IMR-90 (cell line): ENCODE measurements around the gene BCAR1. TPM values are rescaled to one million over a fixed set of nuclear protein-coding genes. Genes with fewer than 3 reads are reported as not detected.

Experiments used
- ATAC-seq: fragments of 200-7000 bp; cut with Tn5 transposase; 2 replicates; pipeline ENCODE4 v1.9.1; 2020; ENCODE audit warnings: low read depth, mild to moderate bottlenecking, moderate library complexity
- BruUV-seq: library from RNA; stranded (reverse); fragments of 400-500 nt; replicated peaks from 2 replicates; lab custom pipeline; 2021; lab: Mats Ljungman, UMichigan
- CTCF ChIA-PET: fragments of 300-600 bp; formaldehyde crosslinking; extraction: SDS; loops from one replicate; lab custom pipeline; 2021; ENCODE audit warnings: antibody characterized with exemption; lab: Yijun Ruan, JAX
- POLR2A ChIA-PET: fragments of 300-600 bp; sonication (Branson Sonifier 250); formaldehyde crosslinking; loops from one replicate; lab custom pipeline; 2022; ENCODE audit warnings: antibody characterized with exemption; ENCODE audit not compliant: unreplicated experiment; lab: Charles Lee
- DNase-seq: peaks from one replicate; pipeline ENCODE4 v3.0.0; 2013
- H2AFZ ChIP-seq: replicated peaks from 2 replicates; pipeline ENCODE3; 2013; ENCODE audit warnings: low read length, mild to moderate bottlenecking; ENCODE audit not compliant: poor library complexity
- H2AK5ac ChIP-seq: 2 replicates; pipeline ENCODE4 v1.6.1; 2013; ENCODE audit warnings: low read depth, low read length, inconsistent platforms
- H2AK9ac ChIP-seq: replicated peaks from 2 replicates; pipeline ENCODE3; 2013; ENCODE audit warnings: mild to moderate bottlenecking, low read depth, low read length, moderate library complexity; ENCODE audit not compliant: poor library complexity
- H2BK120ac ChIP-seq: 2 replicates; pipeline ENCODE4 v1.6.1; 2013; ENCODE audit warnings: low read depth, low read length, inconsistent platforms
- H2BK15ac ChIP-seq: 3 replicates; pipeline ENCODE4 v1.6.1; 2013; ENCODE audit warnings: low read depth, low read length, inconsistent platforms
- H2BK20ac ChIP-seq: 2 replicates; pipeline ENCODE4 v1.6.1; 2013; ENCODE audit warnings: low read depth, mild to moderate bottlenecking, inconsistent platforms, low read length, moderate library complexity
- H2BK5ac ChIP-seq: 2 replicates; pipeline ENCODE4 v1.6.1; 2013; ENCODE audit warnings: mild to moderate bottlenecking, low read depth, low read length, inconsistent platforms; ENCODE audit not compliant: poor library complexity, severe bottlenecking
- H3K14ac ChIP-seq: replicated peaks from 2 replicates; pipeline ENCODE4 v1.6.1; 2013; ENCODE audit warnings: low read depth, low read length, inconsistent platforms
- H3K18ac ChIP-seq: 2 replicates; pipeline ENCODE4 v1.6.1; 2013; ENCODE audit warnings: low read depth, low read length, control low read depth
- H3K23ac ChIP-seq: 2 replicates; pipeline ENCODE4 v1.6.1; 2013; ENCODE audit warnings: low read depth, low read length, inconsistent platforms
- H3K27ac ChIP-seq: 2 replicates; pipeline ENCODE4 v1.5.1; 2013; ENCODE audit warnings: mild to moderate bottlenecking, control low read depth, low read length; ENCODE audit not compliant: insufficient read depth
- H3K27me3 ChIP-seq: 2 replicates; pipeline ENCODE4 v1.6.1; 2013; ENCODE audit warnings: low read length; ENCODE audit not compliant: control insufficient read depth, insufficient read depth
- H3K36me3 ChIP-seq: 2 replicates; pipeline ENCODE4 v1.6.1; 2013; ENCODE audit warnings: low read length, mixed read lengths; ENCODE audit not compliant: control insufficient read depth, insufficient read depth
- H3K4ac ChIP-seq: 2 replicates; pipeline ENCODE4 v1.6.1; 2013; ENCODE audit warnings: low read depth, low read length, inconsistent platforms
- H3K4me1 ChIP-seq: 2 replicates; pipeline ENCODE4 v1.6.1; 2013; ENCODE audit warnings: low read length, mixed read lengths; ENCODE audit not compliant: control insufficient read depth, insufficient read depth
- H3K4me2 ChIP-seq: 2 replicates; pipeline ENCODE4 v1.6.1; 2013; ENCODE audit warnings: low read depth, mild to moderate bottlenecking, control low read depth, low read length, moderate library complexity
- H3K4me3 ChIP-seq: 2 replicates; pipeline ENCODE4 v1.5.1; 2013; ENCODE audit warnings: low read depth, mild to moderate bottlenecking, control low read depth, low read length, moderate library complexity; ENCODE audit not compliant: insufficient read depth
- H3K56ac ChIP-seq: 2 replicates; pipeline ENCODE4 v1.6.1; 2013; ENCODE audit warnings: low read length, inconsistent platforms; ENCODE audit not compliant: insufficient read depth; ENCODE audit errors: extremely low read depth
- H3K79me1 ChIP-seq, 2 experiments: 2 replicates each; pipeline ENCODE4 v1.6.1; 2013; ENCODE audit warnings: low read length in 2 of 2, inconsistent platforms in 1 of 2, low read depth in 1 of 2
- H3K9ac ChIP-seq: 2 replicates; pipeline ENCODE4 v1.6.1; 2013; ENCODE audit warnings: low read depth, low read length, control low read depth
- H3K9me1 ChIP-seq: 2 replicates; pipeline ENCODE4 v1.6.1; 2013; ENCODE audit warnings: low read length, inconsistent platforms; ENCODE audit not compliant: insufficient read depth
- H3K9me3 ChIP-seq: 2 replicates; pipeline ENCODE4 v1.6.1; 2013; ENCODE audit warnings: low read length; ENCODE audit not compliant: control insufficient read depth, insufficient read depth
- H4K20me1 ChIP-seq: 2 replicates; pipeline ENCODE4 v1.6.1; 2013; ENCODE audit warnings: low read length, inconsistent platforms; ENCODE audit not compliant: insufficient read depth
- H4K5ac ChIP-seq: 2 replicates; pipeline ENCODE4 v1.6.1; 2013; ENCODE audit warnings: mild to moderate bottlenecking, low read depth, low read length, control low read depth
- H4K8ac ChIP-seq, 2 experiments: 2 replicates each; pipeline ENCODE4 v1.6.1; 2013; ENCODE audit warnings: low read depth in 2 of 2, low read length in 2 of 2, control low read depth in 1 of 2, inconsistent platforms in 1 of 2
- H4K91ac ChIP-seq: 2 replicates; pipeline ENCODE4 v1.6.1; 2013; ENCODE audit warnings: low read depth, low read length, inconsistent platforms; ENCODE audit not compliant: insufficient read depth
- BHLHE40 ChIP-seq: fragments of 150-350 bp; IDR thresholded peaks from 2 replicates; pipeline ENCODE4 v1.6.1; 2016; ENCODE audit warnings: mild to moderate bottlenecking, low read depth, low read length
- CEBPB ChIP-seq: IDR thresholded peaks from 2 replicates; pipeline ENCODE4 v1.6.1; 2012; ENCODE audit warnings: low read depth, low read length, improper control_type of control experiment
- CTCF ChIP-seq: conservative IDR thresholded peaks from 2 replicates; pipeline ENCODE4 v1.5.1; 2012; ENCODE audit warnings: mild to moderate bottlenecking, low read depth, low read length, improper control_type of control experiment
- ELK1 ChIP-seq: fragments of 150-350 bp; IDR thresholded peaks from 2 replicates; pipeline ENCODE4 v1.6.1; 2016; ENCODE audit warnings: low read depth, mild to moderate bottlenecking, low read length, moderate library complexity, borderline replicate concordance
- FOS ChIP-seq: fragments of 150-350 bp; IDR thresholded peaks from 2 replicates; pipeline ENCODE4 v1.6.1; 2016; ENCODE audit warnings: low read depth, low read length
- MAFK ChIP-seq: IDR thresholded peaks from 2 replicates; pipeline ENCODE4 v1.6.1; 2012; ENCODE audit warnings: low read depth, low read length, improper control_type of control experiment
- MAZ ChIP-seq: IDR thresholded peaks from 2 replicates; pipeline ENCODE4 v1.6.1; 2012; ENCODE audit warnings: low read depth, mild to moderate bottlenecking, low read length, improper control_type of control experiment, moderate library complexity, borderline replicate concordance
- MXI1 ChIP-seq: IDR thresholded peaks from 2 replicates; pipeline ENCODE4 v1.6.1; 2012; ENCODE audit warnings: low read depth, mild to moderate bottlenecking, low read length, moderate library complexity, borderline replicate concordance
- NFE2L2 ChIP-seq: fragments of 150-350 bp; IDR thresholded peaks from 2 replicates; pipeline ENCODE4 v1.6.1; 2016; ENCODE audit warnings: low read depth, mild to moderate bottlenecking, low read length
- POLR2A ChIP-seq: IDR thresholded peaks from 2 replicates; pipeline ENCODE4 v1.6.1; 2012; ENCODE audit warnings: mild to moderate bottlenecking, low read depth, low read length
- RAD21 ChIP-seq: IDR thresholded peaks from 2 replicates; pipeline ENCODE4 v1.6.1; 2012; ENCODE audit warnings: low read length, improper control_type of control experiment
- RCOR1 ChIP-seq: IDR thresholded peaks from 2 replicates; pipeline ENCODE4 v1.6.1; 2012; ENCODE audit warnings: mild to moderate bottlenecking, low read length, improper control_type of control experiment; ENCODE audit not compliant: insufficient replicate concordance
- SMC3 ChIP-seq: fragments of 150-350 bp; IDR thresholded peaks from 2 replicates; pipeline ENCODE4 v1.6.1; 2016; ENCODE audit warnings: low read depth, mild to moderate bottlenecking, antibody characterized with exemption, low read length, moderate library complexity
- USF2 ChIP-seq: fragments of 150-350 bp; IDR thresholded peaks from 2 replicates; pipeline ENCODE4 v1.6.1; 2017; ENCODE audit warnings: mild to moderate bottlenecking, antibody characterized with exemption, low read length, low read depth
- WGBS, 2 experiments: methylation state at CpG; one replicate each; pipeline versions ENCODE4 v1.1.5 to v1.1.7; 2013; ENCODE audit warnings: missing lambda C conversion rate in 2 of 2; ENCODE audit not compliant: insufficient read length in 1 of 2; ENCODE audit errors: extremely low coverage in 2 of 2; 5-methylcytosine and 5-hydroxymethylcytosine counted together
- dilution Hi-C: fragments of 300-500 bp; cut with HindIII; formaldehyde crosslinking; loops from one replicate; pipeline ENCODE4 v1.14.3; 2018; ENCODE audit warnings: low sequenced_read_pairs; ENCODE audit not compliant: unreplicated experiment
- in situ Hi-C: fragments of 300-500 bp; cut with MboI; formaldehyde crosslinking; loops from 3 replicates; pipeline ENCODE4 v1.14.3; 2019; ENCODE audit warnings: low sequenced_read_pairs, inconsistent platforms, mixed read lengths
- intact Hi-C: fragments of 100-400 bp; cut with micrococcal nuclease; formaldehyde crosslinking; loops from 2 replicates; pipeline ENCODE4 v1.10.0; 2022
- polyA plus RNA-seq, 3 experiments: library from polyadenylated mRNA; depleted of rRNA; stranded (reverse); fragments of >200 nt; gene quantifications; 2 replicates each; pipeline ENCODE4 v1.2.3, GENCODE V29; 2012; ENCODE audit warnings: low replicate concordance in 1 of 3
- total RNA-seq: library from RNA; depleted of rRNA; stranded (reverse); fragments of >200 nt; gene quantifications from 2 replicates; pipeline ENCODE4 v1.2.3, GENCODE V29; 2012

The BCAR1 gene
- total and polyA plus RNA-seq, 2 of the 4 experiments (the other 2 are of a cell fraction) = 18.1 to 99.4 TPM

- TF ChIP-seq USF2 = no peak
- no peak for TF ChIP-seq ELK1
- TF ChIP-seq POLR2A = no peak
- TF ChIP-seq RAD21 = no peak
- TF ChIP-seq CTCF = no peak
- TF ChIP-seq CEBPB = no peak
- no peak for TF ChIP-seq MAFK
- TF ChIP-seq MXI1 = no peak
- no peak for TF ChIP-seq SMC3
- no peak for TF ChIP-seq MAZ
- TF ChIP-seq NFE2L2 = no peak
- no peak for TF ChIP-seq BHLHE40
- no peak for TF ChIP-seq FOS
- no peak for TF ChIP-seq RCOR1
- Histone ChIP-seq H2BK5ac (no peak overlapping the region), H3K56ac (no peak overlapping the region), H3K4me1 (0 out of 2 replicates have a peak, but pooled peaks cover under 1% of the 10 kb centered on the region), H3K4ac (no peak overlapping the region), H2BK20ac (no peak overlapping the region), H2BK120ac (no peak overlapping the region), H3K23ac (no peak overlapping the region), H3K79me1 (no peaks in the 10 kb centered on the region), H3K4me3 (no peak overlapping the region), H4K8ac (no peak overlapping the region), H4K91ac (no peak overlapping the region), H4K20me1 (no peaks in the 10 kb centered on the region), H3K18ac (no peak overlapping the region), H2AK9ac (no peak overlapping the region), H3K9me3 (no peaks in the 10 kb centered on the region), H2BK15ac (no peak overlapping the region), H3K9me1 (no peaks in the 10 kb centered on the region), H3K9ac (no peak overlapping the region), H2AFZ (no peak overlapping the region), H3K36me3 (no peaks in the 10 kb centered on the region), H3K27ac (no peak overlapping the region), H3K14ac (no peak overlapping the region), H3K4me2 (no peak overlapping the region), H2AK5ac (no peak overlapping the region), H3K27me3 (no peaks in the 10 kb centered on the region), H4K5ac (no peak overlapping the region)
- in situ Hi-C loops = loop anchor here (25.0 kb wide), 2 partner anchors 384 to 559 kb away; no protein-coding TSS in a partner anchor
- DNase-seq = no peak
- no peak for ATAC-seq
- CTCF ChIA-PET = no interaction called here
- no TSS peak for BruUV-seq
- POLR2A ChIA-PET = no interaction called here
- intact Hi-C loops = no loop called here
- dilution Hi-C loops = no loop called here
- WGBS, 2 experiments = 85% methylated on average over 7 of the region's 12 CpGs; no CpG with 5 or more reads in 1 of the 2 experiments
These were observed 48.3 kb downstream of the BCAR1 start for GRCh38 chr16:75203096-75203495.
